Measurements from ENCODE around the gene NALCN. TPM values are rescaled to one million over a fixed set of nuclear protein-coding genes. Genes with fewer than 3 reads are reported as not detected.

Gene NALCN
- polyA plus RNA-seq, 1 donor: 1.2 TPM

GRCh38 chr13:101016475-101016874 is 399.8 kb downstream of the NALCN start:
- Histone ChIP-seq H3K27ac (ENCODE audit: low read length) (no peak overlapping the region), H3K27me3 (ENCODE audit: control insufficient read depth, insufficient read depth, low read length) (no peaks in the 10 kb centered on the region), H3K36me3 (ENCODE audit: control insufficient read depth, insufficient read depth, low read length) (no peaks in the 10 kb centered on the region), H3K4me1 (ENCODE audit: control insufficient read depth, insufficient read depth, low read length) (no peaks in the 10 kb centered on the region), H3K4me3 (ENCODE audit: low read length) (no peak overlapping the region), H3K9me3 (ENCODE audit: control insufficient read depth, low read depth, low read length) (no peaks in the 10 kb centered on the region)
- no CpG with 5 or more reads among the region's 7 CpGs for WGBS (ENCODE audit: insufficient coverage, low lambda C conversion rate)
- DNase-seq: no peak

DNA sequence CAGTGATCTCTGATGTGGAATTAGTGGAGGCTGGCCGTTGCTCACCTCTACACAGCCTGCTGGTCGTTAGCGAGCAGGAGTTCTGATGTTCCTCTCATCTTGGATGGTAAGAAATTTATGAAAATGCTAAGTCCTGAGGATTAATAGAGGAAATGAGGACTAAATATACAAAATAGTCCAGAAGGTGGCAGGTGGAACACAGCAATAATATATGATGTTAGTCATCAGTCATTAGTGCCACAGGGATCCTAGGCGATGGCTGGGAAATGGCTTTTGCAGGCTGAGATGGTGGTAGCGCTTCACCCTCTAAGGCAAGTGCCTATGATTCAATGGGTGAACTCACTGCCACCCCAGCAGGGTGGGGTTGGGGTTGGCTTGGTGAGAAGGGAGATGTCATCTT is 403.1 kb downstream of the NALCN start:
- Histone ChIP-seq H3K4me3 (ENCODE audit: low read length) (no peak overlapping the region), H3K4me1 (ENCODE audit: control insufficient read depth, insufficient read depth, low read length) (no peaks in the 10 kb centered on the region), H3K9me3 (ENCODE audit: control insufficient read depth, low read depth, low read length) (no peaks in the 10 kb centered on the region), H3K27me3 (ENCODE audit: control insufficient read depth, insufficient read depth, low read length) (no peaks in the 10 kb centered on the region), H3K27ac (ENCODE audit: low read length) (no peak overlapping the region), H3K36me3 (ENCODE audit: control insufficient read depth, insufficient read depth, low read length) (no peaks in the 10 kb centered on the region)
- 93% methylated on average over 3 of the region's 5 CpGs for WGBS (ENCODE audit: insufficient coverage, low lambda C conversion rate)
- no peak for DNase-seq

GRCh38 chr13:101010100-101010499 is 406.2 kb downstream of the NALCN start:
- Histone ChIP-seq H3K9me3 (ENCODE audit: control insufficient read depth, low read depth, low read length) (no peaks in the 10 kb centered on the region), H3K36me3 (ENCODE audit: control insufficient read depth, insufficient read depth, low read length) (no peaks in the 10 kb centered on the region), H3K4me1 (ENCODE audit: control insufficient read depth, insufficient read depth, low read length) (no peaks in the 10 kb centered on the region), H3K27me3 (ENCODE audit: control insufficient read depth, insufficient read depth, low read length) (no peaks in the 10 kb centered on the region), H3K4me3 (ENCODE audit: low read length) (no peak overlapping the region), H3K27ac (ENCODE audit: low read length) (no peak overlapping the region)
- DNase-seq: no peak
- WGBS (ENCODE audit: insufficient coverage, low lambda C conversion rate): no CpG with 5 or more reads among the region's 2 CpGs

- Histone ChIP-seq H3K36me3 (ENCODE audit: control insufficient read depth, insufficient read depth, low read length) (no peaks in the 10 kb centered on the region), H3K9me3 (ENCODE audit: control insufficient read depth, low read depth, low read length) (no peaks in the 10 kb centered on the region), H3K4me3 (ENCODE audit: low read length) (no peak overlapping the region), H3K27ac (ENCODE audit: low read length) (no peak overlapping the region), H3K27me3 (ENCODE audit: control insufficient read depth, insufficient read depth, low read length) (no peaks in the 10 kb centered on the region), H3K4me1 (ENCODE audit: control insufficient read depth, insufficient read depth, low read length) (no peaks in the 10 kb centered on the region)
- no CpG with 5 or more reads among the region's 2 CpGs for WGBS (ENCODE audit: insufficient coverage, low lambda C conversion rate)
- no peak for DNase-seq
Observed at GRCh38 chr13:101007245-101007644, 409.1 kb downstream of the NALCN start.

Other genes starting within 250 kb of the NALCN start
- gene ITGBL1, start 36.2 kb upstream of the NALCN start, polyA plus RNA-seq: 0.13 TPM